T47D (cell line): ENCODE data around the gene DMWD.
A peak's percentile ranks its signal among the peaks of the same experiment; 100 is the strongest.

ENCODE experiments used
- DNase-seq, 2 experiments: peaks; one replicate each; pipeline versions ENCODE4 v3.0.0 to v3.0.0-alpha.2; 2011 to 2012; ENCODE audit warnings: low read depth in 1 of 2, low spot score in 1 of 2
- JUND ChIP-seq: IDR thresholded peaks from 2 replicates; pipeline ENCODE4 v1.6.1; 2012; ENCODE audit warnings: low read depth
- in situ Hi-C: cut with HindIII; loops from 2 replicates; pipeline ENCODE4 v1.10.0; 2016; ENCODE audit warnings: low sequenced_read_pairs, low pct_unique_long_range_greater_than_20kb

DMWD gene

DNA sequence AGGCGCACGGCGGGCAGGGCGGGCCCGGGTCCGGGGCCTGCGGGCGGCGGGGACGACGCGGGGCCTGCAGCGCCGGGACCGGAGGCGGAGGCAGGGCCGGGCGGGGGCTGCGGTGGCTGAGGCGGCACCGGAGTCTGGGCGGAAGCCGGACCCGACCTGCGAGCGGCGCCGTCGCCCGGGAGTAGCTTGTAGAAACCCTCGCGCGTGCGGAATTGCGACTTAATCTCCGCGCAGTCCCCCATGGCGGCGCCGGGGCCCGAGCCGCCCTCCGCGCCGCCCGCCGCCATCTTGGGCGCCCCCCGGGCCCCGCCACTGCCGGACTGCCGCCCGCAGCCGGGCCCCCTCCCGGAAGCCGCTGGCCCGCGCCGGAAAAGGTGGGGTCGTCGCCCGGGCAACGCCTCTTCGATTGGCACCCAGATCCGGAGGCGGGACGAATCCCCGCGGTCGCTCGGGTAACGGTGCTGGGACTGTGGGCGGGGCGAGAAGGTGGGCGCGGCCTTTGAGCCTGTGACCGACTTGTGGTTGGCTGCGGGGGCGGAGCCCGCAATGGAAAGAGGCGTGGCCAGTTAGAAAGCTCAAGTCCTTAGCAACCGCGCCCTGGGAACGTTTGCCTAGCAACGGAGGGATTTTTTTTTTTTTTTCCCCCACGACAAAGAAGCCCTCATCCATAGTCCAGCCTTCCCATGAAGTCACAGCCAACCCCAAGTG, at the start of gene DMWD:
Gene DMWD (minus strand): TSS at position 376 of the 708 bp plus-strand sequence. CDS start 89 bp downstream, at position 287.
- in situ Hi-C loops = no loop called here
- peak; percentile 74 to 97 for DNase-seq
- no peak for TF ChIP-seq JUND

DNA sequence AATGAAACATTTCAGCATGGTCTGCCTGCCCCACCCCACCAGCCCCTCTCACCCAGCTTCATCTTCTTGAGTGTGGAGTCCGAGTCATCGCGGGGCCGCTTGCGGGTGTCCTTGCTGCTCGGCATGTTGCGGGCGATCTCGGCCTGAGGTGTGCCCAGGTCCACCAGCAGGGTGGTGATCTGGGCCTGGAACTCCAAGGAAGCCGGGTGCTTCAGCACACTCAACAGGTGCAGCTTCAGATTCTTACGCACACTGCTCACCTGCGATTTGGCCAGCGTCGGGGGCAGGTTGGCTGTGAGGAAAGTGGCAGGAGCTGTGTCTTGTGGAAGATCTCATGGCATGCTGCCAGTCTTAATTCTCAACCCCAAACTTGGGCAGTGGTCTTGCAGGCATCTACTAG, 49.6 kb upstream of the DMWD start:
- in situ Hi-C loops = no loop called here
- no peak for TF ChIP-seq JUND

DNA sequence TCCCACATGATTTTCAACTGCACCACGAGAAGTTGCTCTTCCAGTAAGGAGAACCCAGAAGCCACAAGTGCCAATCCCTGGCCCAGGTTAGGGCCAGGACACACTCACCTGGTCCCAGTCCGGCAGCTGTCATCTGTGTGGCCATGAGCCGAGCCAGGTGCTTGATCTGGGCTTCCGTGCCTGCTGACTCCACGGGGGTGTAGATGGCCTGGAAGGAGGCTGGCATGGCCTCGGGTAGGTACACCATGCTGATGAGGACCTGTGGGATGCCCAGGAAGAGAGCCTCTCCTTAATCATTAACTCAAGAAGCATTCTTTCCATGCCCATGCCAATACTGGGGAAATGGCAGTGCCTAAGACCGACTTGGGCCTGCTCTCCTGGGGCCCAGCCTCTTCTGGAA, 42.3 kb upstream of the DMWD start:
- no peak for DNase-seq
- in situ Hi-C loops = no loop called here
- no peak for TF ChIP-seq JUND

More for the DNA sequence above, 49.6 kb upstream of the DMWD start:
- DNase-seq = no peak

GRCh38 chr19:45828945-45829344, 36.3 kb upstream of the DMWD start:
- no peak for TF ChIP-seq JUND
- no peak for DNase-seq
- in situ Hi-C loops = no loop called here

DNA sequence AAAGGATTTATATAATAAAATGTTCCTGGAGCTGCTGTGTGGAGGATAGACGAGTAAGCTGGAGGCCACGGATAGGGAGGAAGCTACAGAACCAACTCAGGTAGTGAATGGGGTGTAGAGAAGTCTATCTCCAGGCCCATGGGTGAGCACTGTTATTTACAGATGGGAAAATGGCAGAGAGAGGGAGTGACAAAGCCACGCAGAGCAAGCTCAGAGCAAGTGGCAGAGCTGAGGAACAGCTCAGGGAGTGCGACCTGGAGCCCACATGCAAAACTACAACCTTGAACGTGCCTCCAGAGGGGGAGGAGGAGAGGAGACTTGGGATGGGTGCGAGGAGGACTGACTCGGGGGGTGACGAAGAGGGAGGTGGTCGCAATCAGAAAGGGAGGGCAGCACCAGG, 35.9 kb upstream of the DMWD start:
- in situ Hi-C loops = no loop called here
- no peak for DNase-seq
- TF ChIP-seq JUND = no peak

DNA sequence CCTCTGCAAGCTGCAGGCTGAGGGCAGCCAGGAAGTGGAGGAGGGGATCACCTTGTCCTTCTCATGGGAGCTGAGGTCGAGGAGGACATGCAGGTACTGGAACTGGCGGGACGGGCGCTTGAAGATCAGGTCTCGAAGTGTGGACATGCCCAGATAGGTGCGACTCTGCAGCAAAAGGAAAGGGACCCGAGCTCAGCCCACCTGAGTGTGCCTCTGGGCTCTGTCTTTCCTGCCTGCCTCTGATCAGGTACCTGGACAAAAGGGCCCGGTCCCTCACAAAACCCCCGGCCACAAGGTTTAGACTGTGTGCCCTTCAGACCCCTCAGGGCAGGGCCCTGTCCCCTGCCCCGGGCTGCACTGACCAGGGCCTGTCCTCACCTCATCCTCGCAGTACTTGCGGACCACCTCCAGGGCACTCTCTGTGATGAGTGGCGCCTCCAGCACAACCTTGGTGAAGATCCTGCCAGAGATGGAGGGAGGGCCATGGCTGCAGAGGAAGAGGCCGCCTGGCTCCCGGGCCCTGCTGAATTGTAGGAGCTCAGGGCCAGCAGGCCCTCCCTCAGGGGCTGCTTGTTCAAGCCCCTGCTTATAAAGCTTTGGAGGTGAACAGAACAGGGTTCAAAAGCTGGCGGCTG, 34.9 kb upstream of the DMWD start:
- no peak for DNase-seq
- in situ Hi-C loops = no loop called here
- TF ChIP-seq JUND = no peak

DNA sequence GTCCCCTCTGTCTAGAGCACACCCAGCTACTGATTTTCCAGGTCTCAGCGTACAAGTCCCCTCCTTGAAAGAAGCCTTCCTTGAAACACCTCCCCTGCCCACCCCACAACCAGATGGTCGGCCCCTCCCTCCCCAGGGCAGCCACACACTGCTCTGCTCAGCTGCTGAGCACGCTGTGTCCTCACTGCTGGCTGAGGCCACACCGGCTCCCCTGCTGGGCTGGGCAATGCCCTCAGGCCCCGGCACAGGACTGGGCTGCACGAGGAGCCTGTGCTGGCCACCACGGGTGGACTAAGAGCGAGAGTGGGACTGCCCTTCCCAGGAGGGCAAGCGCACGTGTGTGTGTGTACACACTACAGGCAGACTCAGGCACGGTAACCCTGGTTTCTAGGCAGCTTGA, 34.3 kb upstream of the DMWD start:
- in situ Hi-C loops = no loop called here
- no peak for DNase-seq
- TF ChIP-seq JUND = no peak

GRCh38 chr19:45825917-45826893, 33.6 kb upstream of the DMWD start:
- DNase-seq = no peak
- TF ChIP-seq JUND = no peak
- in situ Hi-C loops = no loop called here

DNA sequence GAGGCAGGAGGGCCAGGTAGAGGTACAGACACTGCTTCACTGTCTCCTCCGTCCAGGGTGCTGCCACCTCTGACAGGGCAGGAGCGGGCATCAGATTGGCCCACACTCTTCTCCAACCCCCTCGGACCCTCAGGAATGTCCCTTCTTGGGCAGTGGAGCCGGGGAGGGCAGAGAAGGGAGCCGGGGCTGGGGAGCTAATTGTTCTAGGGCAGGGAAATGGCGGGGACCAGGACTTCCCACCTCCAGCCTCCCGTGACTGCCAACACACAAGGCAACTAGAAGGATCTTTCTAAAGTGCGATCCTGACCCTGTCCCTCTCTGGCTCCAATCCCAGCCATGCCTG, 32.6 kb upstream of the DMWD start:
- no peak for DNase-seq
- TF ChIP-seq JUND = no peak
- in situ Hi-C loops = no loop called here

- no peak for DNase-seq
- in situ Hi-C loops = no loop called here
- no peak for TF ChIP-seq JUND
Measured at GRCh38 chr19:45824531-45825262, 32.1 kb upstream of the DMWD start.

- no peak for TF ChIP-seq JUND
- DNase-seq = no peak
- in situ Hi-C loops = no loop called here
Measured at GRCh38 chr19:45824041-45824471, 31.4 kb upstream of the DMWD start.

DNA sequence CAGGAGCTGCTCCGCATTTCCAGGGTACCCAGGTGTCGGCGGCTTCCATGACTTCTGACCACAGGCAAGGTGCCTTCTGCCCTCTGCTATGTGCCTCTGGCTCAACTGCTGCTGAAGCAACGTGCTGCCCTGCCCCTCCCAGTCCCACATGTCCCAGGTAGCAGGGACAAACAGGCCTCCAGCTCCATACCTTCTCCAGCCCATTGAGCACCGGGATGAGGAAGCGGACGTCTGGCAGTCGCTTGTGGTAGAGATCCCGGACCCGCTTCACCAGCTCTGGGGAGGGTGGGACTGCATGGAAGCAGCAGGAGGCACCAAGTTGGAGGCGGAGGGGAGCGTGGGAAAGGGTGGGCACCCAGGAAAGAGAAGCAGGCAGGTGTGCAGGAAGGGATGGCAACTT, 30.5 kb upstream of the DMWD start:
- no peak for TF ChIP-seq JUND
- no peak for DNase-seq
- in situ Hi-C loops = no loop called here

- TF ChIP-seq JUND = no peak
- in situ Hi-C loops = no loop called here
- no peak for DNase-seq
Measured at GRCh38 chr19:45822716-45823115, 30.1 kb upstream of the DMWD start.
